ENCODE data around the gene C1QBP.
"Not testable (repeated sequence)": the region's sequence is repeated elsewhere in the genome, so short reads cannot be mapped to it uniquely, and the experiment has no call there.

The C1QBP gene

GRCh38 chr17:5434984-5435383 lies 4.0 kb downstream of the C1QBP start:
- peak overlapping the region; percentile 56 for H3K27ac ChIP-seq
- TF ChIP-seq CTCF (conservative IDR thresholded peaks at IDR 0.05; ENCODE audit: low read depth) = no peak
- POLR2A ChIA-PET (ENCODE audit: low non-redundant PET) = no interaction called here
- DNase-seq (ENCODE audit: low spot score) = no peak
- CTCF ChIA-PET = no interaction called here

- CTCF ChIA-PET = interaction anchor here (1.1 kb wide), 1 partner anchor 11 kb away, joined by 5 read pairs; no protein-coding TSS in a partner anchor
- POLR2A ChIA-PET (ENCODE audit: low non-redundant PET) = interaction anchor here (0.7 kb wide), 1 partner anchor 13 kb away, joined by 5 read pairs; the partner anchor contains the start of gene NUP88
- no peak for TF ChIP-seq CTCF (conservative IDR thresholded peaks at IDR 0.05; ENCODE audit: low read depth)
- H3K27ac ChIP-seq = no peak overlapping the region
- DNase-seq (ENCODE audit: low spot score) = peak; percentile 69
Measured at GRCh38 chr17:5431949-5432556, 6.9 kb downstream of the C1QBP start.

GRCh38 chr17:5431234-5431633 lies 7.7 kb downstream of the C1QBP start:
- POLR2A ChIA-PET (ENCODE audit: low non-redundant PET); CTCF ChIA-PET; DNase-seq (ENCODE audit: low spot score): not testable (repeated sequence)
- peak overlapping the region; percentile 51 for H3K27ac ChIP-seq

GRCh38 chr17:5430413-5430999 lies 8.4 kb downstream of the C1QBP start:
- H3K27ac ChIP-seq = peak overlapping the region; percentile 51
- ChIA-PET POLR2A (ENCODE audit: low non-redundant PET) (no interaction called here), CTCF (interaction anchor here (0.5 kb wide), 1 partner anchor 49 kb away, joined by 3 read pairs; no protein-coding TSS in a partner anchor)
- no peak for DNase-seq (ENCODE audit: low spot score)
- TF ChIP-seq CTCF (conservative IDR thresholded peaks at IDR 0.05; ENCODE audit: low read depth) = no peak

- CTCF ChIA-PET = interaction anchor here (0.6 to 1.1 kb wide), 2 partner anchors 10 to 120 kb away, joined by 3 to 4 read pairs; partner anchors contain the start of gene C1QBP
- no peak for TF ChIP-seq CTCF (conservative IDR thresholded peaks at IDR 0.05; ENCODE audit: low read depth)
- no peak for DNase-seq (ENCODE audit: low spot score)
- POLR2A ChIA-PET (ENCODE audit: low non-redundant PET) = no interaction called here
- peak overlapping the region; percentile 21; the same call in 1 of the 2 replicates for H3K27ac ChIP-seq
Measured at GRCh38 chr17:5429191-5429887, 9.6 kb downstream of the C1QBP start.

GRCh38 chr17:5425826-5426225 lies 13.1 kb downstream of the C1QBP start:
- CTCF ChIA-PET = interaction anchor here (0.6 kb wide), 1 partner anchor 12 kb away, joined by 3 read pairs; no protein-coding TSS in a partner anchor
- H3K27ac ChIP-seq = no peak overlapping the region
- DNase-seq (ENCODE audit: low spot score) = no peak
- TF ChIP-seq CTCF (conservative IDR thresholded peaks at IDR 0.05; ENCODE audit: low read depth) = no peak
- POLR2A ChIA-PET (ENCODE audit: low non-redundant PET) = no interaction called here

All from RWPE1 (cell line).